ENCODE measurements around the gene PPP1R3G.
A peak's percentile ranks its signal among the peaks of the same experiment; 100 is the strongest.
"Not testable (repeated sequence)": the region's sequence is repeated elsewhere in the genome, so short reads cannot be mapped to it uniquely, and the experiment has no call there.

PPP1R3G gene

DNA sequence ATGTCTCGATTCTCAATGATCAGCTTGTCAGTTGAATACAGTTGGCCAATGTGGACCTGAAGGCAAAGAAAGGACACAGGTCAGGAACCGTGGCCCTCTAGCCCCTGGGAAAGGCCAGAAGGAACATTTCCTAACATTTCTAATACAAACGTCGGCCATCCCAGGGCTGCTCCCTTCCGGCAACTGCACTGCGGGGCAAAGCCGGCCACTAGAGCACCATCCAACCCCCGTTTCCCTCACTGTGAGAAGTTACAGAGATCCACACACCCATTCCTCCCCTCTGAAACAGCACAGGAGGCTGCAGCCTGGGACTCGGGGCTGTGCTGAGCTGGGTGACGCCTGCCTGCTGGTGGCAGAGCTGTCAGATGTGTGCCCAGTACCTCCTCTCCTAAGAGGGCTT lies 24.3 kb downstream of the PPP1R3G start:
- DNase-seq, result no peak
- in situ Hi-C loops (cut with HindIII; ENCODE audit: low pct_ligation_motif_present, low pct_unique_long_range_greater_than_20kb, low sequenced_read_pairs), result no loop called here

DNA sequence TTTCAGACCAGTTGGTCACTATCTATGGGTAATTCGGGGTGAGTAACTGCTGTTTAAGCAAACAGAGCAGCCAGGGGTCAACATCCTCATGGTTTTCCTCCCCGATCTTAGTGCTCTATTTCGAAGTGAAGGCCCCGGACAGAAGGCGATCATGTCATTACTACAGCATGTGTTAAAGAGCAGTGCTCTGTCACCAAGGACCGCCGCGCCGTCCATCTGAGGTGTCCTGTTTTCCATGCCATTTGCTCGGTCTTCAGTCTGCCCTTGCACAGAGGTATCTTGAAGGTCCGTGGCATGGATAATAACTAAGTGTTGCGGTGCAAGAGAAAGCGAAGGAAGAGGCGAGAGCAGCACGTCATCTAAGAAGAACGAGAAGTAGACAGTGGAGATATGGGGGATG lies 25.1 kb downstream of the PPP1R3G start:
- in situ Hi-C loops (cut with HindIII; ENCODE audit: low pct_ligation_motif_present, low pct_unique_long_range_greater_than_20kb, low sequenced_read_pairs), result no loop called here

DNA sequence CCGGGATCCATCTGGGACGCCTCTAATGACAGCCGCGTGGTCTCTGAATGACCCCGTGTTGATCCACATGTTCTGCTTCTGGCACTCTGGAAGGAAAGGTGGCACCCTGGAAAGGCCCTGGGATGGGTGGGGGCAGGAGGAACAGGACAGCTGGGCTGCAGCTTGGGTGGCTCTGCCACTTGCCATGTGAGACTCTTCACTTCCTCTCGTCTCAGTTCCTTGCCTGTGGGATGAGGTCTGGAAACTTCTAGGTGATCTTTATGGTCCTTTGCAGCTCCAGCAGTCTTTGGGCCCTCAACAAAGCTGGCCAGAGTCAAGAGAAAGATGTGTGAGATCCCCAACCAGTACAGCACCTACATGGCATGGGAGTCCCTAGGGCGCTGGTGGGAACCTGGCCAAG lies 26.5 kb downstream of the PPP1R3G start:
- in situ Hi-C loops (cut with HindIII; ENCODE audit: low pct_ligation_motif_present, low pct_unique_long_range_greater_than_20kb, low sequenced_read_pairs), result no loop called here
- DNase-seq, result no peak

More for the DNA sequence above, 25.1 kb downstream of the PPP1R3G start:
- DNase-seq, result no peak

DNA sequence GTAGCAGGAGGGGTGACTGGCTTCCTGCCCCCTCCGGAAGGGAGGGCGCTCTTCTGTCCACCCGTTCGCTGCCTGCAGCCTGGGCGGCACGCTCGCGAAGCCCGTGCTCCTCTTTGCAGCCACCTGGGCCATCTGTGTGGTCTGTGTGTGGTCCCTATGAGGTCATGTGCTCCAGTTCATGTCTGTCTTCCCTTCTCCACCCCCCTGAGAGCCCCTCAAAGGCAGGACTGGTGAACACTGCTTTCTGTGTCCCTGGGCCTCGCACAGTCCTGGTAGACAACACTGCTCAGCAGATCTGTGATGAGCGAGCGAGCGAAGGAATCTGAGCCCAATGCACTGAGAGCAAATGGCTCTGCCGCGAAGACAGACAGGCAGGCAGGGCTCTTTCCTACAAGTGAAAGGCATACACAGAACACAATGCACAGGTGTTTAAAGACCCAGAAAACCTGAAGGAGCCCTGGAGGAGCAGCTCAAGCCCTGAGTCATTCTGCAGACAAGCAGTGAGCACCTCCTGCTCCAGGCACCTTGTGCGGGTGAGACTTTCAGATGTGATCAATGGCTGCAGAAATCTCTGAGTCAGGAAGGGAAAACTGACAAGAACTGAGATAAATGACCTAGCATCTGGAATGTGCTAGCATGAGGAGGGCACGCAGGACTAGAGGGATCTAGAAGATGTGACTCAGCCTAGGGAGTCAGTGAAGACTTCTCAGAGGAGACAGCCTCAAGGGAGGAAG lies 27.1 kb downstream of the PPP1R3G start:
- DNase-seq, result peak; percentile 35

DNA sequence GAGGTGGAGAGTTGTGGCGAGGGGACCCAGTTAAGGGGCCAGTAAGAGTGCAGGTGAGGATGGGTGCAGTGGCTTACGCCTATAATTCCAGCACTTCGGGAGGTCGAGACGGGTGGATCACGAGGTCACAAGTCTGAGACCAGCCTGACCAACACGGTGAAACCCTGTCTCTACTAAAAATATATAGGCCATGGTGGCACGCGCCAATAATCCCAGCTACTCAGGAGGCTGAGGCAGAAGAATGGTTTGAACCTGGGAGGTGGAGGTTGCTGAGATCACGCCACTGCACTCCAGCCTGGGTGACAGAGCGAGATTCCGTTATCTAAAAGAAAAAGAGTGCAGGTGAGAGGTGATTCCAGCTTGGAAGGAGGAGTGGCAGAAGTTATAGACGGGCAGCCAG lies 28.0 kb downstream of the PPP1R3G start:
- in situ Hi-C loops (cut with HindIII; ENCODE audit: low pct_ligation_motif_present, low pct_unique_long_range_greater_than_20kb, low sequenced_read_pairs), result no loop called here

More for the DNA sequence above, 27.1 kb downstream of the PPP1R3G start:
- in situ Hi-C loops (cut with HindIII; ENCODE audit: low pct_ligation_motif_present, low pct_unique_long_range_greater_than_20kb, low sequenced_read_pairs), result no loop called here

DNA sequence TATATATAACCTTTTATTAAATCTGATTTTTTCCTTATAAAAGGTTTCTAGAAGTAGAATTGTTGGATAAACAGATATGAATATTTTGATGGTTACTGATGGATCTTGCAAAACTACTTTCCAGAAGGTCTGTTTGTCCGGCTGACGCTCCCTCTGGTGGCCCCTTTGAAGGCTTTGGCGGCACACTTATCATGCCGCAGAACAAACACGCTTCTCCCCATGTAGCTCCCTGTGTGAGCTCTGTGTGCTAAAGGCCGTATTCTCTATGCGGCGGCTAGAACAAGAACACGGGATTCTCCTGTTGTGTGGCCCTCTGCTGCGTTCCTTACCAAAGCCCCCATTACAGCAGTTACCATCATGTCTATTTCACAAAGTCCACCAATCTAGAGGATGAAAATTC lies 30.0 kb downstream of the PPP1R3G start:
- no peak for DNase-seq
- in situ Hi-C loops (cut with HindIII; ENCODE audit: low pct_ligation_motif_present, low pct_unique_long_range_greater_than_20kb, low sequenced_read_pairs), result no loop called here

More for the DNA sequence above, 28.0 kb downstream of the PPP1R3G start:
- no peak for DNase-seq

DNA sequence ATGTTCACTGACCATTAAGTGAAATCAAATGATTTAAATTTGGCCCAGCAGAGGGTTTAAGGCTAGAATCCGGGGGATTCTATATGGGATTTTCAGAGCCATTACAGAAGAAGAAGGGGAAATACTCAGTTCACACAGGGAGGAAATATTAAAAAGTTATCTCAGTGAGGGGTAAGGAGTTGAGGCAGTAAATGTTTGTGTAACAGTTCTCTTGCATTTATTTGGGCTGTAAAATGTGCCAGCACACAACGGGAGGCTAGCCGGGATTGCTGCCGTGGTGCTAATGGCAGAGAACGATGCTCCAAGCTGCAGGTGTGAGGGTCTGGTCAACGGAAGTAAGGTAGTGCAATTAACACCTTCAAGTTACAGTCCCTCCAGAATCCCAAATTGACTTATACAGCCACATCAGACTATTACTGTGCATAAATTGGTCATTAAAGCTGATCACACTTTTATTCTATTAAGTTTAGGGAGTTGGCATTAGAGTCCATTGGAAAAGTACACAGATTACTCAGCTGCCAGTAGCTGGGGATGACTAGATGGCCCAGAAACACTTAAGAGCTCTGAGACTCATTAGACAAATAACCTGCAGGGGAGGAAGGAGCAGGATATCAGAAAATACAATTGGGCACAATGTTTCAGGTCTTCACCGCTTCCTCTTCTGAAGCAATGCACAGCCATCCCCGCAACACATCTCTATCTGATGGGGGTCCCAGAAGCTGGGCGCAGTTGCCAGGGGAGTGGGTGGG lies 31.3 kb downstream of the PPP1R3G start:
- in situ Hi-C loops (cut with HindIII; ENCODE audit: low pct_ligation_motif_present, low pct_unique_long_range_greater_than_20kb, low sequenced_read_pairs), result no loop called here

DNA sequence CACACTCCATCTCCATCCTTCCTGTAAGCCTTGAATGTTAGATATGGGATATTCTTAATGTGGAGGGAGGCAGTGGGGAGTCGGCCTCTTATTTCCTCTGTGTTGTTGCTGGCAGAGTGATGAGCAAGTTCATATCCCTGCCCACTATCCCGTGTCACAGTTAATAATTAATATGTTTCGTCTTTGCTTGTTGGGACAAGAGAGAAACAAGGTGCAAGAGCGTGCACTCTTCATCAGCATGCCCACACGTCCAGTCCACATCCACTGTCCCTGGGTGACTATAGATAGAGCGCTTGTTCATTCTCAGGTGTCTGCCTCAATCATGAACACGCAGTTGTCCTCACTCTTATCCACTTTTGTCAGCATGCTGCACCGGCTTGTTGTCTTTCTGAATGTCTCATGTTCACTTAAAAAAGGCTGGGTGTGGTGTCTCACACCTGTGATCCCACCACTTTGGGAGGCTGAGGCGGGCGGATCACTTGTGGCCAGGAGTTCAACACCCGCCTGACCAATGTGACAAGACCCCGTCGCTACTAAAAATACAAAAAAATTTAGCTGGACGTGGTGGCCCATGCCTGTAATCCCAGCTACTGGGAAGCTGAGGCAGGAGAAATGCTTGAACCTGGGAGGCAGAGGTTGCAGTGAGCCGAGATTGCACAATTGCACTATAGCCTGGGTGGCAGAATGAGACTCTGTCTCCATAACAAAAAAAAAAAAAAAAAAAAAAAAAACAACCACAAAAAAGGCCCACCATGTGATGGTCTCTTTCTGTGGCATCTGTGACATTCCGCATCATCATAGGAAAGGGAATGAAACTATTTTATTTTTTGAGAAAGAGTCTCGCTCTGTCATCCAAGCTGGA lies 34.2 kb downstream of the PPP1R3G start:
- DNase-seq, result peak; percentile 47
- in situ Hi-C loops (cut with HindIII; ENCODE audit: low pct_ligation_motif_present, low pct_unique_long_range_greater_than_20kb, low sequenced_read_pairs), result no loop called here

More for the DNA sequence above, 31.3 kb downstream of the PPP1R3G start:
- no peak for DNase-seq

DNA sequence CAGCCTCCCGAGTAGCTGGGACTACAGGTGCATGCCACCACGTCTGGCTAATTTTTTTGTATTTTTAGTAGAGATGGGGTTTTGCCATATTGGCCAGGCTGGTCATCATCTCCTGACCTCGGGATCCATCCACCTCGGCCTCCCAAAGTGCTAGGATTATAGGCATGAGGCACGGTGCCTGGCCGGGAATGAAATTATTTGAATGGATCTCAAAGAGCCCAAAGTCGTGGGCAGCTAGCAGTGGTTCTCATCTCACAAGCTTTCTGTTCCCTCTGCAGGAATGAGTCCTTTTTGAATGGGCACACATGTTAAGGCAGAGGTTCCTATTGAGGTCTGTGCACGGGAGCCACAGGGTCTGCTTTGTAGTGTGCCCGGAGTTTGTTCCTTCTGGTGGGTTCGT lies 34.9 kb downstream of the PPP1R3G start:
- no peak for DNase-seq
- in situ Hi-C loops (cut with HindIII; ENCODE audit: low pct_ligation_motif_present, low pct_unique_long_range_greater_than_20kb, low sequenced_read_pairs), result no loop called here

DNA sequence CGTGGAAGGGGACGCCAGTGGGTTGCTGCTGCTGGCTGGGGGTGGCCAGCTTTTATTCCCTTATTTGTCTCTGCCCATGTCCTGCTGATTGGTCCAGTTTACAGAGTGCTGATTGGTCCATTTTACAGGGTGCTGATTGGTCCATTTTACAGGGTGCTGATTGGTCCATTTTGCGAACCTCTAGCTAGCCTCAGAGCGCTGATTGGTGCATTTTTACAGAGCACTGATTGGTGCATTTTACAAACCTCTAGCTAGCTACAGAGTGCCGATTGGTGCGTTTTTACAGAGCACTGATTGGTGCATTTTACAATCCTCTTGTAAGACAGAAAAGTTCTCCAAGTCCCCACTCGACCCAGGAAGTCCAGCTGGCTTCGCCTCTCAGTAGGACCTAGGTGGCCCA lies 35.4 kb downstream of the PPP1R3G start:
- in situ Hi-C loops (cut with HindIII; ENCODE audit: low pct_ligation_motif_present, low pct_unique_long_range_greater_than_20kb, low sequenced_read_pairs); DNase-seq: not testable (repeated sequence)

DNA sequence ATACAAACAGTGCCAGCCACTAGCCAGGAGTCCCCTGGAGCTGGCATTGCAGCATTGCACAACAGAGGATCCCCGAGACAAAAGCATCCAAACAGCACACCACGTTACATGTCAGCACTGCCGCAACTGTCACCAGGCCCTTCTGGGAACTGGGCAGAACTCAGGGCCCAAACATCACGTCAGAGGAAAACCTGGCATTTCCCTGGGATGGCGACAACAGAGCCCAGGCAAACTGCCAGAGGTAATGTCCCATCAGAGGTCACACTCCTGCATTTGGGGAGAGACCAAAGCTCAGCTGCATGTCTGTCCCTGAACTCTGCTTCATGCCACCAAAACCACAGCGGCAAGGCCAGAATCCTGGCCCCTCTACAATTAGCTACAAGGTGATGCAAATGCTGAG lies 36.3 kb downstream of the PPP1R3G start:
- in situ Hi-C loops (cut with HindIII; ENCODE audit: low pct_ligation_motif_present, low pct_unique_long_range_greater_than_20kb, low sequenced_read_pairs), result no loop called here
- DNase-seq, result no peak

DNA sequence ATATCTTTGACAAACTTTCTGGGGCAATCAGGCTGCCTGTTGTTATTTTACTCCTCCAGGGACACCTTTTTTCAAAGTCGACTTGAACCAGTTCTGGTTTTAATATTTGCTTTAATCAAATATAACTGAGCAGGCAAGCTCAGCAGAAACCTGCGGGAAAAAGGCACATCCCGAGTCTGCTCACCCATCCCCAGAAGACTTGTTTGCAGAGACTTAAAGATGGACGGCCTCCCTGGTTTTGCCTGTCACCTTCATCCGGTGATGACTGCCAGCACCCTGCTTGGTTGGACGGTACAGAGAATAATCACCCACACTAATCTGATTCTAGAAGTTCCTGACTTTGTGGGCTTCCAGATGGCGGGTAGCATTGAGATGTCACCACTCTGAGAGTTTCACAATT lies 36.8 kb downstream of the PPP1R3G start:
- in situ Hi-C loops (cut with HindIII; ENCODE audit: low pct_ligation_motif_present, low pct_unique_long_range_greater_than_20kb, low sequenced_read_pairs), result no loop called here
- DNase-seq, result no peak

DNA sequence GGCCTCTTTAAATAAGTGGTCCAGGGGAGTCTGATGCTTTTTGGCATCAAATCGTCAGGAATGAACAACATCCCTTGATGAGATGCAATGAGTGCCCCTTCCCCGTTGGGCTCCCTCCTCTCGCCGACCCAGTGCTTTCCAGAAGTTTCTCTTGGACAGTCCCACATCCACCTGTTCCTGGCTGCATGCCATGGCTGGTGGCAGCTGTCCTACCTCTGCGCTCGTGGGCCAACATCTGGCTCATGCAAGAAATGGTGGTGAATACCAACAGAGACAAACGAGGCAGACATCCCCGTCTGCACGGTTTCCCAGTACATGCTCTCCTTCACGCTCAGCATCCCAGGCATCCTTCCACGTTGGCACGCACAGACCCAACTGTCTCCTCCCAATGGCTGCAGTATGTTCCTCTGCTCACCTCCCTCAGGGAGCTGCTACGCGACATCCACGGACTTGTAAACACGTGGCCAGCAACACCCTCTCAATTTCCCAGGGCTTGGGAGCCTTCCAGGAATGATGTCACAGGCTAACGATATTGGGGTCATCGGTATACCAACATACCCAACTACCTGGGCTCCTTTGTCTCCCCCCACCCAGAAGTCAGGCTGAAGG lies 37.5 kb downstream of the PPP1R3G start:
- no peak for DNase-seq
- in situ Hi-C loops (cut with HindIII; ENCODE audit: low pct_ligation_motif_present, low pct_unique_long_range_greater_than_20kb, low sequenced_read_pairs), result no loop called here

DNA sequence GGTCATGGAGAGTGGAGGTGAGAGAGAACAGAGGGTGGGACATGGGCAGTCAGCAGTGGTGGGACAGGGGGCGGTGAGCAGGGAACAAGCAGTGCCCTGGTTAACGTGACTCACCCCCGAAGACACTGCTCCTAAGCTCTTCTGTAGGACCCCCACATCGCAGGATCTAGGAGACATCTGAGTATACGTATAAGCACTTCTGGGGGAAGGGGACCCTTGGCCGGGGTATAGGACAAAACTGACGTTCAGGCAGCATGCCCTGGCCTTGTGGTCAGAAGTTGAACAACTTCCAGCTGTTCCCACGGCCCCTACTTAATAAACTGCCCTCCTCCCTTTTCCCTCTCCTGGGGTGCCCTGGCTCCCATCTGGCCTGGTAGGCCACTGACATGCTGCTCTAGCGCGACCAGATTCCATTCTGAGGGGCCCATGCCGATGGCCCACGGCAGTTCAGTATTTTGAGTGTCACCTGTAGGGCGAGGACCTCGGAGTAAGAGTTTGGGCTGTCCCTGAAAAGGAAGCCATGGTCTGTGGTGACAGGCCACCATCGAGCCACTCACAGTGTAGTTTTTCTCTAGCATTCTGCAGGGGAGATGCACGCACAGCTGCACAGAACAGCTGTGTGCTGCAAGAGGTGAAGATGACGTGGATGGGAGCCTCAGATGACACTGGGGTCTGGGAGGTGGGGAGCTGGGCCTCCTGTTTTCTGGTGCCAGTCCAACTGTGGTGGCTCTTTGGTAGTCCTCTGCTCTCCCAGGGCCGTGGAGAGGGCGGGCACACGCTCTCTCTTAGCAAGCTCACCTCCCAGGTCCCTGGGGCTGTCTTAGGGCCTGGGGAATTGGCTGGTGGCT lies 38.4 kb downstream of the PPP1R3G start:
- in situ Hi-C loops (cut with HindIII; ENCODE audit: low pct_ligation_motif_present, low pct_unique_long_range_greater_than_20kb, low sequenced_read_pairs), result no loop called here
- DNase-seq, result no peak

DNA sequence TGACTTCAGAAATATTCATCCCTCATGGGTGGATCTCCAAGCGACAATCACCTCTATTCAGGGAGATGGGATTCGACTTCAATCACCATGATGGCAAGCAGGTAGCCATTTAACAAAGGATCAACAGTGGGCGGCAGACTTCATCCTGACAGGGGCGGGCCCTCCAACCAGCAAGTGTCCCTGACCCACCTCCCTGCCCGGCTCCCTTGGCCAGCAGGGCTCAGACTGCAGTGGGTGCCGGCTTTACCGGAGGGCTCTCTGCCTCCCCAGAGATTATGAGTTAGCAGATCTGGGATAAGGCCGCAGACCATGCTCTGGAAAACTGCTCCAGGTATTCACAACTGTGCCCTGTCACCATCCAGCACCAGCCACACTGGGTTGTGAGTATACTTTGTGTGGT lies 39.4 kb downstream of the PPP1R3G start:
- in situ Hi-C loops (cut with HindIII; ENCODE audit: low pct_ligation_motif_present, low pct_unique_long_range_greater_than_20kb, low sequenced_read_pairs), result no loop called here
- no peak for DNase-seq

DNA sequence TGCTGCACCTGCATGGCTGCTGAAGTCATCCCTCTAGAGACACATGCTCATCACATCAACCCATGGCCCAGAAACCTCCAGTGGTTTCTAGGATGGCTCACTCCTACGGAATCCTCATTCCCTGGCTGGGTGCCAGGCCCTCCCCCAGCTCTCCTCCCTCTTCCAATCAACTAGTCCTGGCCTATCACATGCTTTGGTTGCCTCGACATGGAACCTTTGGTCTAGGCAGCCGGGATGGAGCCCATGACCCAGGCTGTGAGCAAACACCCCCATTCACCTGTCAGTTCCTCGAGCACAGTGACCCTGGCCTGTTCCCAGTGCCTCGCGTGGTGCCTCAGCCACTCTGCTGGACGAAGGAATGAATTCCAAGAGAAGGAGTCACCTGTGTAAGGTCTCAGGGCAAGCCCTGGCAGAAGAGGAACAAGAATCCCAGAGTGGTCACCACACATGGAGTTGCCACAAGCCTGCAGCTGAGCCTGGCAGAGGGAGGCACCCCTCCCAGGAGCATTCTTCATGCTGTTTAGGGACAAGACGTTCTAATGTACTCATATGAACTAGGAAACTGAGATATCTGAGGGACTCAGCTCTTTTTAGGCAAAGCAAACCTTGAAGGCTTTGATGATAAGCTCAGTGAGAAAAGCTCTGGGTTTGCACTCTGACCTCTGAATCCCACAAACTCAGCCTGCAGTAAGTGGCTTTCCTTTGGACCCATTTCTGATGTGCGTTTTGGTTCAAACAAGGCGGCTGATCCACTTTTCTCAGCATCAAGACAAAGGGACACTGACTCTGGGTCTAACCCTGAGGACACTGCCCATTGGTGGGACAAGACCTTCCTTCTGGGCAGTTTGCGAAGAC lies 40.2 kb downstream of the PPP1R3G start:
- in situ Hi-C loops (cut with HindIII; ENCODE audit: low pct_ligation_motif_present, low pct_unique_long_range_greater_than_20kb, low sequenced_read_pairs), result no loop called here
- DNase-seq, result peak; percentile 80

DNA sequence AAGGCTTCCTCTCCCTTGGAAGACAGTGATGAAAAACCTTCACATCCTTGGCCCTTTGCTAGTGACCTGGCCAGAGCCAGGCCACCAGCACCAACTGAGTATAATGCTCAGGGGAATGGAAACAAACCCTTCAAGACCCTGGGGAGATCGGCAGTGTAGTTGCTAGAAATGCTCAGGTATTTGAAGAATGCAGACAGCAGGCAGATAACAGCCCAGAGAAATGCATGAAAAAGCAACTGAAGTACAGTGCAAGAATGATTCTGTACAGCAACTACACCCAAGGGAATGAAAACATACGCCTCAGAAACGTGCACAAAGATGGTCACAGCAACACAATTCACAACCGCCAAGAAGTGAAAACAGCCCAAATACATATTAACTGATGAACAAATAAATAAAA lies 41.1 kb downstream of the PPP1R3G start:
- DNase-seq, result peak; percentile 44
- in situ Hi-C loops (cut with HindIII; ENCODE audit: low pct_ligation_motif_present, low pct_unique_long_range_greater_than_20kb, low sequenced_read_pairs), result no loop called here

All from ACHN (cell line).